ENCODE results near the gene EYS.

Gene EYS

DNA sequence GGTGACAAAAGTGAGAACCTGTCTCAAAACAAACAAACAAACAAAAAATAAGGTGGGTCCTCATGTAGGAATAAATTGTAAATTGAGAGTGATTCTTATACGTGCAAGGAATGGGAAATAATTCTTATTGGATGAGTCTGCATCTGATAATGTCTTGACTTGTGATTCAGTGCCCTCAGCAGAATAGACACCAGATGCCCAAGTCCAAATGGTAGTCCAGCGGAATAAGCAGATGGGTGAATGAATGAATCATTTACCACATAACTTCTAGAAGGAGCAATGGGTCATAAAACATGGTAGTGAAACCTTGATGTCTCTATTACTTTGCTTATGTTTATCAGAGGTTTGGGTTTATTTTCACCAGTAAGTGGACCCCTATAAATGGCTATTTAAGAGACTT is 1323.7 kb downstream of the EYS start:
- in situ Hi-C loops (cut with MboI; ENCODE audit: low pct_unique_long_range_greater_than_20kb, low sequenced_read_pairs, unreplicated experiment): no loop called here
- DNase-seq (ENCODE audit: low spot score): no peak
- no peak for TF ChIP-seq CTCF (IDR thresholded peaks at IDR 0.05; ENCODE audit: extremely low read depth, insufficient read depth, missing control alignments)

DNA sequence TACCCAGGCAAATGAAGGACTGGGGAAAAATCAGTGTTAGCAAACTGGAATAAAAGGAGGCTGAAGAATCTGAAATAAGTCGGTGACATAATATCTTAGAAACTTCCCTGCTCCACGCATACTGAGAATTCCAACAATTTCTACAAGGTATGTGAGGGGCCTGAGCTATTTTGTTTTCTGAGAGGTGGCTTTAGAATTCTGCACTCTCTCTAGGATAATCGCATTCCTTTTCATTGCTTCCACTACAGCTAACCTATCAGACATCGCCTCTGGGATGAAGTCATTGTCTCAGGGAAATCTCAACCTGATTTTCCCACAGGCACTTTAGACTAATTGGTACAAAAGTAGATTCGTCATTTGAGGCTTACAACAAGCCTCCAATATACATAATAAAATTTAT is 1330.6 kb downstream of the EYS start:
- TF ChIP-seq CTCF (IDR thresholded peaks at IDR 0.05; ENCODE audit: extremely low read depth, insufficient read depth, missing control alignments): no peak
- DNase-seq (ENCODE audit: low spot score): no peak
- in situ Hi-C loops (cut with MboI; ENCODE audit: low pct_unique_long_range_greater_than_20kb, low sequenced_read_pairs, unreplicated experiment): no loop called here

GRCh38 chr6:64357430-64357829 is 1349.6 kb downstream of the EYS start:
- no peak for TF ChIP-seq CTCF (IDR thresholded peaks at IDR 0.05; ENCODE audit: extremely low read depth, insufficient read depth, missing control alignments)
- in situ Hi-C loops (cut with MboI; ENCODE audit: low pct_unique_long_range_greater_than_20kb, low sequenced_read_pairs, unreplicated experiment): no loop called here
- no peak for DNase-seq (ENCODE audit: low spot score)

GRCh38 chr6:64347411-64347810 is 1359.6 kb downstream of the EYS start:
- in situ Hi-C loops (cut with MboI; ENCODE audit: low pct_unique_long_range_greater_than_20kb, low sequenced_read_pairs, unreplicated experiment): loop anchor here (25.0 kb wide), 1 partner anchor 410 kb away; no protein-coding TSS in a partner anchor
- TF ChIP-seq CTCF (IDR thresholded peaks at IDR 0.05; ENCODE audit: extremely low read depth, insufficient read depth, missing control alignments): no peak
- DNase-seq (ENCODE audit: low spot score): no peak

- no peak for DNase-seq (ENCODE audit: low spot score)
- TF ChIP-seq CTCF (IDR thresholded peaks at IDR 0.05; ENCODE audit: extremely low read depth, insufficient read depth, missing control alignments): no peak
- in situ Hi-C loops (cut with MboI; ENCODE audit: low pct_unique_long_range_greater_than_20kb, low sequenced_read_pairs, unreplicated experiment): loop anchor here (25.0 kb wide), 1 partner anchor 398 kb away; no protein-coding TSS in a partner anchor
Measured at GRCh38 chr6:64335195-64335594, 1371.8 kb downstream of the EYS start.

DNA sequence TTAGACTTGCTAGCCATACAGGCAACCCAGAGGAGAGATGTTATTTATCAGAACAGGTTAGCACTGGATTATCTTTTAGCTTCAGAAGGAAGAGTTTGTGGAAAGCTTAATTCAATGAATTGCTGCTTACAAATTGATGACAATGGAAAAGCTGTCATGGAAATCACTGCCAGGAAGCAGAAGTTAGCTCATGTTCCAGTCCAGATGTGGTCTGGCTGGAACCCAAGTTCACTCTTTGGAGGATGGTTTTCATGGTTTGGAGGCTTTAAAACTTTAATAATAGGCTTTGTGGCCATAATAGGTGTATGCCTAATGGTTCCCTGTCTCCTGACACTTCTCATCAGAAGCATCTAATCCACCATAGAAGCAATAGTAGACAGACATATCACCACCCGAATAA is 1372.4 kb downstream of the EYS start:
- no peak for TF ChIP-seq CTCF (IDR thresholded peaks at IDR 0.05; ENCODE audit: extremely low read depth, insufficient read depth, missing control alignments)
- DNase-seq (ENCODE audit: low spot score): no peak
- in situ Hi-C loops (cut with MboI; ENCODE audit: low pct_unique_long_range_greater_than_20kb, low sequenced_read_pairs, unreplicated experiment): loop anchor here (25.0 kb wide), 1 partner anchor 397 kb away; no protein-coding TSS in a partner anchor
